ENCODE results near the gene NPDC1.

NPDC1 gene

DNA sequence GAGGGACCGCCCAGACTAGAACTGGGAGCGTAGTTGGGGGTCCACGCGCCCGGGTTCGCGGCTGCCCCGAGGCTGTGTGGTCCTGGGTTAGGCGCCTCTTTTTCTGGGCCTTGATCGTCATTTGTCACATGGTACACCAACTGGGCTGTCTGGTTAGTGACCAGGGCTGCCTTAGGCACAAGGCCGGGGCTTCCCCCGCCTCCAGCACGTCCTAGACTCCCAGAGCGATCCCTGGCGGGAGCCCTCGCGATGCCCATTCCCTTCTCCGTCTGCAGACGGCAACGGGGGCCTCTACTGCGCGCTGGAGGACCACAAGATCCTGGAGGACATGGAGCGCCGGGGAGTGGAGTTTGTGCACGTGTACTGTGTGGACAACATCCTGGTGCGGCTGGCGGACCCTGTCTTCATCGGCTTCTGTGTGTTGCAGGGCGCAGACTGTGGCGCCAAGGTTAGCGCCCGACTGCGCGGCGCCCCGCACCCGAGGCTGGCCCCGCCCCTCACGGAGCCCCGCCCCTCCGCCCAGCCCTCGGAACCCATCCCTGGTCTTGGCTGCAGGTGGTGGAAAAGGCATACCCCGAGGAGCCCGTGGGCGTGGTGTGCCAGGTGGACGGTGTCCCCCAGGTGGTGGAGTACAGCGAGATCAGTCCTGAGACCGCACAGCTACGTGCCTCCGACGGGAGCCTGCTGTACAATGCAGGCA is 32.9 kb upstream of the NPDC1 start:
- H3K4me3 Mint-ChIP-seq, result peak overlapping the region; percentile 80 to 87
- DNase-seq (no peak), ATAC-seq (no peak)
- H3K27me3 Mint-ChIP-seq, result no peaks in the 10 kb centered on the region
- H3K27ac Mint-ChIP-seq, result no peak overlapping the region
- no peaks in the 10 kb centered on the region for H3K9me3 Mint-ChIP-seq
- peaks cover 36% of the 10 kb centered on the region for H3K4me1 Mint-ChIP-seq

DNA sequence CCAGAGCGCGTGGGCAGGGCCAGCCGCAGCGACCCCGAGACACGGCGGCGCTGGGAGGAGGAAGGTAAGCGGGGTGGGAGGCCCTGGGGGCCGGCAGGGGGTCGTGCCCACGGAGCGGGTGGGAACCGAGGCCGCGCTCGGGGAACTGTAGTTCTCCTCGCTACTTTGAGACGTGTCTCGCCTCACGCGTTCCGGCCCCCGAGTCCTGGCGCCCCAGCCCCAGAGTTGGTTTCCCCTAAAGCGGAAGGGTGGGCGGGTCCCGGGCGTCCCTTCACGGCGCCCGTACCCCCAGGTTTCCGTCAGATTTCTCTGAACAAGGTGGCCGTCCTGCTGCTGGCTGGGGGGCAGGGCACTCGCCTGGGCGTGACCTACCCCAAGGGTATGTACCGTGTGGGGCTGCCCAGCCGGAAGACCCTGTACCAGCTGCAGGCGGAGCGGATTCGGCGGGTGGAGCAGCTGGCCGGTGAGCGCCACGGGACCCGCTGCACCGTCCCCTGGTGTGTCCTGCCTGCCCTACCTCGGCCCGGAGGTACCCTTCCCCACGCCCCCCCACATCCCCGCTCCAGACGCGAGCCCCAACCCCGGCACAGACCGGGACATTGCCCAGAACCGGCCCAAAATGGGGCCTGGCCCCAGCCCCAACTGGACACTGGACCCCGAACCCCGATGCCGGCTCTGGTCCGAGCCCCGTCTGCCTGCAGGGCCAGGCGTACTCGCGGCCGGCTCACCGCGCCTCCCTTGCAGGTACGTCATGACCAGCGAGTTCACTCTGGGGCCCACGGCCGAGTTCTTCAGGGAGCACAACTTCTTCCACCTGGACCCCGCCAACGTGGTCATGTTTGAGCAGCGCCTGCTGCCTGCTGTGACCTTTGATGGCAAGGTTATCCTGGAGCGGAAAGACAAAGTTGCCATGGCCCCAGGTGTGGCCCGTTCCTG is 32.0 kb upstream of the NPDC1 start:
- DNase-seq, result peak; percentile 39 to 64
- Mint-ChIP-seq H3K9me3 (no peaks in the 10 kb centered on the region), H3K4me1 (peaks cover 28% of the 10 kb centered on the region), H3K27ac (peak overlapping the region in 1 of 2 donors; percentile 42), H3K4me3 (peak overlapping the region; percentile 80 to 87), H3K27me3 (no peaks in the 10 kb centered on the region)
- peak; percentile 75 for ATAC-seq

DNA sequence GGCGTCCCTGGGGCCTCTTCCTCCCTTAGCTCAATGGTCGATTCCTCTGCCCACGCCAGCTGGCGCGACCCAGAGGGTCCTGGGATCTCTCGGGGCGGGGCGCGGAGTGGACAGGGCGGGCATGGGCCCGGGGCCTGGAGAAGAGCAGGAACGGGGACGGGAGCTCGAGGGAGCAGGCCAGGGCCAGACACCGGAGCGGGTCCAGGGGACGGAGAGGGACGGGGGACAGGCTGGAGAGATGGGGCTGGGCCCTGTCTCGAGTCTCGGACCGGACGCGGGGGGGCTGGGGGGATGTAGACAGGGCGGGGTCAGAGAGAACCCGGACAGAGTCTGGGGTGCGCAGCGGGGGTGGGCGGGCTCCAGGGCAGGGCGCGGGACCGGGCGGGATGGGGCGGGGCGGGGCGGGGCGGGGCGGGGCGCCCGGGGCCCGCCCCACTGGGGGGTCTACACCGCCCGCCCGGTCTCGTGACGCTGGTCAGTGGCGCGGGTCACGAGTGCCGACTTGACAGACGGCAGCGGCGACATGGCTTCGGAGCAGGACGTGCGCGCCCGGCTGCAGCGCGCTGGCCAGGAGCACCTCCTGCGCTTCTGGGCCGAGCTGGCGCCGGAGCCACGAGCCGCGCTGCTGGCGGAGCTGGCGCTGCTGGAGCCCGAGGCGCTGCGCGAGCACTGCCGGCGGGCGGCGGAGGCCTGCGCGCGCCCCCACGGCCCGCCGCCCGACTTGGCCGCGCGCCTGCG is 31.2 kb upstream of the NPDC1 start, which contains the start of gene UAP1L1:
TSS of gene UAP1L1 (plus strand) at position 508 of the 738 bp plus-strand sequence. CDS start at position 524, 16 bp downstream.
- H3K27me3 Mint-ChIP-seq, result no peaks in the 10 kb centered on the region
- peak within 1 kb of the TSS; percentile 80 to 87 for H3K4me3 Mint-ChIP-seq
- H3K27ac Mint-ChIP-seq, result peak within 1 kb of the TSS in 1 of 2 donors; percentile 89
- H3K9me3 Mint-ChIP-seq, result no peaks in the 10 kb centered on the region
- H3K4me1 Mint-ChIP-seq, result peaks cover 22% of the 10 kb centered on the region
- ATAC-seq, result peak; percentile 77
- DNase-seq, result peak; percentile 62 to 66

DNA sequence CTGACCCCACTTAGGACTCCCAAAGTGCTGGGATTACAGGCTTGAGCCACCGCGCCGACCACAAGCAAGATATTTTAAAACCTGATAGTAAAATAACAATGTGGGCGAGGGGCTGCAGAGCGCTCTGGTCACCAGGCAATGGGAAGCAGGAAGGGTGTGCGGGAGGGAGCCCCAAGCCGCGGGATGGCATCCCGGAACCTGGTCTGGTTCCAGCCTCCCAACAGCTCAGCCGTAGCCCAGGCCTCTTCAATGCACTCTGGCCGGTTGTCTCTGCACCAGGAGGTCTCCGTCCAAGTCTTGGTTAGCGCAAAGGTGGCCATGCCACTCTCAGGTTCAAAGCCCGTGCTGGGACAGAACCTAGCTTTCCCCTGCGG is 30.6 kb upstream of the NPDC1 start:
- Mint-ChIP-seq H3K4me3 (peak overlapping the region; percentile 73 to 82), H3K27ac (peak overlapping the region in 1 of 2 donors; percentile 89), H3K4me1 (peaks cover 22% of the 10 kb centered on the region), H3K9me3 (no peaks in the 10 kb centered on the region), H3K27me3 (no peaks in the 10 kb centered on the region)
- ATAC-seq (no peak), DNase-seq (no peak)

DNA sequence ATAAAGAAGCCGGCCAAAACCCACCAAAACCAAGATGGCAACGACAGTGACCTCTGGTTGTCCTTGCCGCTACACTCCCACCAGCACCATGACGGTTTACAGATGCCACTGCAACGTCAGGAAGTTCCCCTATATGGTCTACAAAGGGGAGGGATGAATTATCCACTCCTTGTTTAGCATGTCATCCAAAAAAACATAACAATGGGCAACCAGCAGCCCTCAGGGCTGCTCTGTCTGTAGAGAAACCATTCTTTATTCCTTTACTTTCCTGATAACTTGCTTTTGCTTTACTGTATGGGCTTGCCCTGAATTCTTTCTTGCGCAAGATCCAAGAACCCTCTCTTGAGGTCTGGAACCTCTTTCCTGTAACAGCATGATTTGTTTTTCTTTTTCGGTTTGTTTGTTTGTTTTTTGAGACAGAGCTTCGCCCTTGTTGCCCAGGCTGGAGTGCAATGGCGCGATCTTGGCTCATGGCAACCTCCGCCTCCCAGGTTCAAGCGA is 29.3 kb upstream of the NPDC1 start:
- H3K4me1 Mint-ChIP-seq, result peaks cover 32% of the 10 kb centered on the region
- H3K4me3 Mint-ChIP-seq, result no peak overlapping the region
- H3K27ac Mint-ChIP-seq, result no peak overlapping the region
- ATAC-seq (no peak), DNase-seq (no peak)
- no peaks in the 10 kb centered on the region for H3K9me3 Mint-ChIP-seq
- no peaks in the 10 kb centered on the region for H3K27me3 Mint-ChIP-seq

DNA sequence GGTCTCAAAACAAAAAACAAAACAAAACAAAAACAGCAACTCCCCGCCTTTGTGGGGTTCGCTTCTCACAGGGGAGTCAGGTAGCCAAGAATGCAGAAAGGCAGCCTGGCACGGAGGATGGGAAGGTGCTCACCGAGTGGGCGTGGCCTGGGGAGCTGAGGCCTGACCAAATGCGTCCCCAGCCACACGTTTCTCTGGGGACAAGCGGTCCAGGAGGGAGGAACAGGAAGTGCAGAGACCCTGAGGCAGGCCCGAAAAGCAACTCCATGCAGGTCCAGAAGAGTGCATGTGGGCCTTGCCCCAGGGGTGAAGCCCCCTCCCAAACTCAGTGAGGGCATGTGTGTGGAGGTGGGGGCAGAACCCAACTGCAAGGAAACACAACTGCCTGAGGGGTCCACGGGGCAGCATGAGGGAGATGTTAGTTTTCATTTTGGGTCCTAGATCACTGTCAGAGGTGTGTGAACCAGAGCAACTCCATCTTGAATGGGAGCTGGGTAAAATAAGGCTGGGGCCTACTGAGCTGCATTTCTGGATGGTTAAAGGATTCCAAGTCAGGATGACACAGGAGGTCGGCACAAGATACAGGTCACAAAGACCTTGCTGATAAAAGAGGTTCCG is 28.8 kb upstream of the NPDC1 start:
- Mint-ChIP-seq H3K9me3 (no peaks in the 10 kb centered on the region), H3K27me3 (no peaks in the 10 kb centered on the region), H3K4me1 (peaks cover 32% of the 10 kb centered on the region), H3K27ac (no peak overlapping the region), H3K4me3 (no peak overlapping the region)
- ATAC-seq (no peak), DNase-seq (no peak)

DNA sequence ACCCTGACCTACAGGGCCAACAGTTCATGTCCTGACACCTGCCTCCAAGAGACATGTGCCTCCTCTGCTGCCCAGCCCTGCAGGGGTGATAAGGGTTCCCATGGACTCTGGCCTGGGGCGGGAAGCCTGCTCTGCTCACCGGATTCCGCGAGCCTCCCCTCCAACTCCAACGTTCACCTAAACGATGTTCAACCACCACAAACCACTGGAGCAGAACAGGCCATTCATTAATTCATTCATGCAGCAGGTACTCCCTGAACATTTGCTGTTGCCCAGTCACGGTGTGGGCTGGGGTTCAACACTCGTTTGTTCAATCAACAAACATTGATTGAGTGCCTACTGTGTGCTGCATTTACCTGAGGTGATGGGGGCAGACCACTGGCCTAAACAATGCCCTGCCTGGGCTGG is 28.0 kb upstream of the NPDC1 start:
- DNase-seq (no peak), ATAC-seq (no peak)
- H3K4me1 Mint-ChIP-seq, result peaks cover 38% of the 10 kb centered on the region
- H3K9me3 Mint-ChIP-seq, result no peaks in the 10 kb centered on the region
- no peak overlapping the region for H3K4me3 Mint-ChIP-seq
- H3K27ac Mint-ChIP-seq, result peak overlapping the region in 1 of 2 donors; percentile 7
- H3K27me3 Mint-ChIP-seq, result no peaks in the 10 kb centered on the region

DNA sequence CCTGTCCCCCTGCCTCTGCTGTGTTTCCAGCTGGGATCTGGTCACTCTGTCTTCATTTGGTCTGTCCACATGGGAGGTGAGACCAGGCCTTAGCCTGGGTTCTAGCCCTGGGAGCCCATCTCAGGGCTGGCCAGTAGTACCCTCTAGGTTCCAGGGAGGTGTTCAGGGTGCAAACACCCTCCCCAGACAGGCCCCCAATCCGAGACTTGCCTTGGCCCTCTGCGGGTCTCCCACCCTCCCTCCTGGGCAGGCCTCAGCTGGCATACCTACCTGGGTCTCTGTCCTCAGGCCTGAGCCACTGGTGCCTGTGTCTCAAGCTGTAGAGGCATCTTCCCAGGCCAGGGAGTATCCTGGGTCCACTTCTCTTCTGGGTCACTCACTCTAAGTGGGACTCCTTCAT is 25.3 kb upstream of the NPDC1 start:
- Mint-ChIP-seq H3K4me1 (peaks cover 39% of the 10 kb centered on the region), H3K4me3 (peak overlapping the region; percentile 83 to 86), H3K27ac (peak overlapping the region; percentile 45 to 87), H3K27me3 (no peaks in the 10 kb centered on the region), H3K9me3 (no peaks in the 10 kb centered on the region)
- ATAC-seq (no peak), DNase-seq (no peak)

DNA sequence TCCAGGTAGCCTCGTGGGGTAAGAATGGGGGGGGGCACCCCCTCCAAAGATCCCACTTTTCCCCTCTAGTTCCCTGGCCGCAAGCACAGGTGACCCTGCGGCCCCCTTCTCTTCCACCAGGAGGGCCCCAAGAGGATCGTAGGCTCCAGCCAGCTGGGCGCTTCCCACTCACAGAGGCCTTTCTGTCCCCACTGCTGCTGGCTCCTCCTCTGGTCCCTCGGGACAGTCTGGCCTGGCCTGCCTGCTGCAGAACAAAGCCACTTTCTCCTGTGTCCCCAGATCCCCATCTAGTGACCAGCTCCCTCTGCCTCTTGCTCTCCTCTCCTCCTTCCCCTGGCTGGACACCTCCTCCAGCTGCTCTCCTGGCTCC is 24.9 kb upstream of the NPDC1 start:
- Mint-ChIP-seq H3K4me3 (peak overlapping the region; percentile 83 to 86), H3K4me1 (peaks cover 38% of the 10 kb centered on the region), H3K9me3 (no peaks in the 10 kb centered on the region), H3K27me3 (no peaks in the 10 kb centered on the region), H3K27ac (peak overlapping the region; percentile 45 to 87)
- ATAC-seq, result no peak
- DNase-seq, result no peak

DNA sequence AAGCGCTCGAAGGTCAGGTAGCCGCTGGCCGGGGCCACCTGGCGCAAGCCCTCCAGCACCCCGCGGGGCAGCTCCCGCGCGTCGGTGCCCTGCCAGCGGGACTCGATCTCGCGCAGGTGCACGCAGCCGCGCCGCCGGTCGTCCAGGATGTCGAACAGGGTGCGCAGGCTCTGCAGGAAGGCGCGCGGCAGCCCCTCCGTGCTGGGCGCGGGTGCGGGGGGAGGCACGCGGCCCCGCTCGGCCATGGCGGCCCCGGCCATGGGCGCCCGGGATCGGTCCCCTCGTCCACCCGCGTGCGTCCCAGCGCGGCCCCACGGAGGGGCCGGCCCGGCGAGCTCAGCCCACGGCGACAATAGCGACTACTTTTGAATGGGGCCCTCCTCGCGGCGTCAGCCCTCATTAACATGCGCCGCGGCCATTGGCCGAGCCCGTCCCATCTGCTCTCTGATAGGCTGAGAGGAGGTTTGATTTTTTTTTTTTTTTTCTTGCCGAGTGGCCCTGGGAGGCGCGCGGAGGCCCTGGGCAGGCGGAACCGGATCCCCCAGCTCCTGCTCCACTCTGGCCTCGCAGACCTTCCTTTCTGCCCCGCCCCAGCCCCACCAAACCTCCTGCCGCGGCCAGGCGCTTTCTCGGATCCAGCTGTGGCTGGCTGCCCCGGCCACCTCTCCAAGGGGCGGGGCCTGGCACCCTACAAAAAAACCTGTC is 24.4 kb upstream of the NPDC1 start, which contains the start of gene SAPCD2:
TSS of gene SAPCD2 (minus strand) at position 357 of the 705 bp plus-strand sequence. CDS start at position 260, 97 bp downstream.
- ATAC-seq (peak; percentile 90), DNase-seq (peak; percentile 84 to 87)
- H3K4me1 Mint-ChIP-seq, result peaks cover 38% of the 10 kb centered on the region
- no peaks in the 10 kb centered on the region for H3K9me3 Mint-ChIP-seq
- H3K4me3 Mint-ChIP-seq, result peak within 1 kb of the TSS; percentile 83 to 86
- H3K27ac Mint-ChIP-seq, result peak within 1 kb of the TSS; percentile 87 to 94
- H3K27me3 Mint-ChIP-seq, result no peaks in the 10 kb centered on the region

DNA sequence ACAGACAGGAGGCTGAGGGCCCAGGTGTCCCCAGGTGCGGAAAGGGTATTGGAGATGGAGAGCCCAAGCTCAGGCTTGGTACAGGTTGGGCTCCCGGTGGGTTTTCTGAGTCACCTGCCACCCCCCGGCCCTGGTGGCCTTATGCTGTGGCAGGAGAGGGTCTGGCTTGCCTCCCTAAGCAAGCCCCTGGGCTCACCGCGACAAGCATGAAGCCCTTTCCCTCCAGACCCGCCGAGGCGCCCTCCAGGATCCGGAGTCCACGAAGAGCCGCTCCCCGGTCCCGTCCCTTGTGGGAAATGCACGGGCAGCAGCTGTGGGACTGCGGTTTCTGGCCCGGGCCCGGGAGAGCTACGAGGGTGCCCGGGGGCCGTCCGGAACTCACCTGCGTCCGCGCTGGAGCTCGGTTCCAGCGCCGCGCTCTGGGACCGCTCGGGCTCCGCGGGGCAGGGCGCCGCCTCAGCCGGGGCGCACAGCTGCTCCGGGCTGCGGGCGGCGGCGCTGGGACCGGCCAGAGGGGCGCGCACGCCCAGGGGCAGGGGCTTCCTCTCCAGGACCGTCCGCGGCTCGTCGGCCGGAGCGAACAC is 23.6 kb upstream of the NPDC1 start:
- Mint-ChIP-seq H3K27ac (no peak overlapping the region), H3K27me3 (no peaks in the 10 kb centered on the region), H3K4me1 (peaks cover 38% of the 10 kb centered on the region), H3K9me3 (no peaks in the 10 kb centered on the region), H3K4me3 (peak overlapping the region; percentile 72 to 75)
- ATAC-seq, result peak; percentile 29
- peak in 1 of 2 donors; percentile 19 for DNase-seq

DNA sequence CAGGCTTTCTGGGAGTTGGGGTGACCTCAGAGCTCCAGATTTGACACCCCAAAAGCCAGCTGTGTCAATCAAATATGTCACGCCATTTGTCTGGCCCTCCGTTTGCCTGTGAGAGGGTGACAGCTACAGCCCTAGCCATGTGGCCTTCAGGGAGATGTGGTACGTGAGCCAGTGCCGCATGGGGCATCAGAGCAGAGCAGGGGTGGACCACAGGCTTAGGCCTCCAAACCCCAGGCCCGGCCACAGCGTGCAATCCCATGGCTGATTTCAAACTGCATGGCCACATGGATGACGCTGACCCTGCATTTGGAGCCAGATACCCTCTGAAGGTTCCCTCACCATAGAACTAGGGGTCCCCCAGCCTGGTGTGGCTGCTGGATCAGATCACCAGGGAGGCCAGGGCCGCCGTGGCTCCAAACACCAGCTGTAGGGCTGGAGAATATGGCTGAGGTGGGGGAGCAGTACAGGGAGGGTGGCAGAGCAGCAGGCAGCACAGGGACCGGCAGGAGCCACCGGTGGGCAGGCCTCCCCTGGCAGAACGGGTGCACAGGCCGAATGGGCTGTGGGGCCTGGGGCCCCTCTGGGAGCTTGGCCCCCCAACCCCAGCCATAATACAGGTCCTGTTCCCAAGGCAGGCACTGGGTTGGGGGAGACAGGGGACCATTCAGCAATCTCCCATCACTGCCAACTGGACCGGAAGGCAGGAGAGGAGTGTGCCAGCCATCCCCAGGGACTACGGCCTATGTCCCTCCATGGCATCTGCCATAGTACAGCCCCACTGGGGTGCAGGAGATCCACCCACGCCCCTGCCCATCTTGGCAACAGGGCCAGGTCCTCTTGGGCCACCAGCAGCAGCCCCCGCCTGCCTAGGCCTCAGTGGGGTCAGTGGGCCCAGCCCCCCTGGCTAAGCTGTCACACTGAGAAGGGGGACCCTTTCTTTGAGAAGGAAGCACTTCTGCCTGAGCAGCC is 22.8 kb upstream of the NPDC1 start:
- Mint-ChIP-seq H3K4me1 (peaks cover 44% of the 10 kb centered on the region), H3K27ac (no peak overlapping the region), H3K4me3 (peak overlapping the region; percentile 72 to 75), H3K9me3 (no peaks in the 10 kb centered on the region), H3K27me3 (no peaks in the 10 kb centered on the region)
- ATAC-seq (no peak), DNase-seq (peak in 1 of 2 donors; percentile 10)

DNA sequence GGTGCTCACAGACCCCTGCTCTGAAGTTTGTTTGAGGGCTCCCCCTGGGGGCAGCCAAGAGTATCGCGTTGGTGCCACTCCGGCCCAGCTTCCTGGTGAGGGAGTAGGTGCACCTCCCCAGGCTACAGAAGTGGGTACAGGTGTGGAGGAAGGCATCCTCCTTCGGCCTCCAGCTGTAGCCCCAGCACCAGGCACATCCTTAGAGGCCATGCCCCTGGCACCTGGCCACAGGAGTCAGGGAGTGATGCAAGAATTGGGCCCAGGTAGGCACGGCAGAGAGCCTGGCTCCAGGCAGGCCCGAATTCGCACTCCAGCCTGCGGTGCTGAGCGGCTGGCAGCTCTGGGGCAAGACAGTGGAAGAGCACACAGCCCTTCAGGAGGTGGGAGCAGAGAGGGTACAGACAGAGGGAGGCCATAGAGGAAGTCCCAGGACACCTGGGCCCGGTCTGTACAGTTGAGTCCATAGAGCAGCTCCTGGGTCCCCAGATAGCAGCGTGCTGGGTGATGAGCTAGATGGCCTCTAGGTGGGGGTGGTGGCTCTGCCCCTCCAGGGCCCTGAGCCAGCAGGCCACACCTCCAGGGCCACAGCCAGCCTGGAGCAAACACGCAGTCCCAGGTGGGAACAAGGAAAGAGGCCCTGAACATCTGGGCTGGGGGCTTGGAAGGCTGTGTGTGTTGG is 22.0 kb upstream of the NPDC1 start:
- no peaks in the 10 kb centered on the region for H3K9me3 Mint-ChIP-seq
- peak; percentile 89 to 90 for DNase-seq
- H3K27me3 Mint-ChIP-seq, result no peaks in the 10 kb centered on the region
- peaks cover 44% of the 10 kb centered on the region for H3K4me1 Mint-ChIP-seq
- no peak overlapping the region for H3K27ac Mint-ChIP-seq
- ATAC-seq, result peak; percentile 69
- H3K4me3 Mint-ChIP-seq, result peak overlapping the region; percentile 5 to 51

Measured in stimulated activated naive CD8-positive, alpha-beta T cell treated with anti-CD3 and anti-CD28 coated beads, Interleukin-15, amount 100 ng/mL, for 72 hours (primary cell).